ENCODE data around the gene CRTAC1.

GRCh38 chr10:97895915-97896314 is 134.5 kb downstream of the CRTAC1 start:
- TF ChIP-seq ZC3H10 (CRISPR knock-in tag; IDR thresholded peaks at IDR 0.05) (no peak), ZFP3 (CRISPR knock-in tag; IDR thresholded peaks at IDR 0.05) (no peak), PATZ1 (CRISPR knock-in tag; IDR thresholded peaks at IDR 0.05; ENCODE audit: borderline replicate concordance) (no peak), CREB5 (CRISPR knock-in tag; IDR thresholded peaks at IDR 0.05; ENCODE audit: low read depth) (no peak), RARB (CRISPR knock-in tag; IDR thresholded peaks at IDR 0.05) (no peak), SNAI2 (CRISPR knock-in tag; IDR thresholded peaks at IDR 0.05) (no peak), ARNTL (CRISPR knock-in tag; IDR thresholded peaks at IDR 0.05; ENCODE audit: borderline replicate concordance, low read depth) (no peak), POU6F1 (CRISPR knock-in tag; IDR thresholded peaks at IDR 0.05; ENCODE audit: borderline replicate concordance, low read depth) (no peak), ZNF565 (CRISPR knock-in tag; conservative IDR thresholded peaks at IDR 0.05; ENCODE audit: low read depth) (no peak), TSHZ2 (CRISPR knock-in tag; IDR thresholded peaks at IDR 0.05) (no peak), ZFP30 (CRISPR knock-in tag; IDR thresholded peaks at IDR 0.05) (no peak), TOX (CRISPR knock-in tag; IDR thresholded peaks at IDR 0.05; ENCODE audit: borderline replicate concordance) (no peak), GLIS3 (CRISPR knock-in tag; IDR thresholded peaks at IDR 0.05) (no peak), BACH2 (CRISPR knock-in tag; IDR thresholded peaks at IDR 0.05; ENCODE audit: borderline replicate concordance) (no peak)

All from SK-N-SH treated with all-trans-retinoic acid at 6 μM for 48 hours (cell line).